NCI-H1105 treated with DMSO at 0.1 percent for 48 hours (cell line): ENCODE data around the gene MTURN.
A peak's percentile ranks its signal among the peaks of the same experiment; 100 is the strongest.

Source experiments
- DNase-seq: peaks from one replicate; lab custom pipeline; 2025; lab: John Stamatoyannopoulos, UW

The MTURN gene

DNA sequence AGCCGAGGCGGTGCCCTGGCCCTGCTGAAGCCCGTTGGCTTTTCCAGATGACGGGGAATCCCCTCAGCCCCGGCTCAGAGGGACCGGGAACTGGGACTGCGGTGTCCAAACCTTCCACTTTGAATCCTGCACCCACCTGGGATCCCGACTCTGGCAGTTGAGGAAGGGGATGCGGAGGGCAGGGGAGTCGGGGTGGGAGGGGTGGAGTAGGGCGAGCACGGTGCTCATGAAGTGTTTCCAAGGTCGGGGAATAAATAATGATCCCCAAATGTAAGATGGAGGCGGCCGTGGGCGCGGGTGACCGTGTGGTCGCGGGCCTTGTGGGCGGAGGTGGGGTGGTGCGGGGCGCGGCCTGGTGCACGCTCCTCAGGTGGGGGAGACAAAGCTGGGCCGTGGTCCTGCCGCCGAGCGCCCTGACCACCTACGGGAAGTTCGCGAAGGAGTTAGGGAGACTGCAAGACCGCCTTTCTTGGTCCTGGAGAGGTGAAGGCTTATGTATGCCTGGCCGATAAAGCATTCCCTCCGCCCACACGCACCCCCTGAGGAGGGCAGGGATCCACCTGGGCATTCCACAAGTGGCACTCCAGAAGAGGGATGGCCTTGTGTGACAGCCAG lies 1.4 kb downstream of the MTURN start:
- DNase-seq: no peak

DNA sequence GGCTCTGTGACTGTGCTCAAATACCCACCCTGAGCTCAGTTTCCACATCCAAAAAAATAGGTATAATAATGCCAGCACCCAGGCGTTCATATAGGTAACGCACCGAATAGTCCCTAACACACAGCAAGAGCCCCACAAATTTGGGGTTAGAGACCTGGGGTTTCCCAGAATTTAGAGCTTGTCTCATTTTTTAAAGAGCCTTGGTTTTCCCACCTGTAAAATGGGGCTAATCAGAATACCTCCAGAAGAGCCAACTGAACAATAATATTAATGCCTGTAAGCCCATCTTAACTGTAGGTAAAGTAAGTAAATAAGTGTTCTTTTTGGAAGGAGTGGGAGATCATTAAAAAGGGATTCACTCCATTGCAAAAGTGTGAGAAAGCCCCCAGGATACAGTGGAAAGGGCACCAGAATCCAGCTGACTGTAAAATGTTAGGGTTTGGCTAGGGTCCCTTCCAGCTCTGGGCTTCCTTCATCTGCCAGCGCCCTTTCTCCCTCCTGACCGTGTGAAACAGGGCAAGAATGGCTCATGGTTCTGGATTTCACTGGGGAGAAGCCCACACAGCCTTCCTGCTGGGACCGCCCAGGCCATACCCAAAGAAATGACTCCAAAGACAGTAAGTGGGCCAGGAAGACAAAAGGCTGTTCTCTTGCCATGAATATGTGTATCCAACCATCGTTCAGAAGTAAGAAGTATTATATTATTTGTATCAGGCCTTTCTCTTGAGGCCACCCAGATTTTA lies 2.1 kb downstream of the MTURN start:
- DNase-seq: no peak

DNA sequence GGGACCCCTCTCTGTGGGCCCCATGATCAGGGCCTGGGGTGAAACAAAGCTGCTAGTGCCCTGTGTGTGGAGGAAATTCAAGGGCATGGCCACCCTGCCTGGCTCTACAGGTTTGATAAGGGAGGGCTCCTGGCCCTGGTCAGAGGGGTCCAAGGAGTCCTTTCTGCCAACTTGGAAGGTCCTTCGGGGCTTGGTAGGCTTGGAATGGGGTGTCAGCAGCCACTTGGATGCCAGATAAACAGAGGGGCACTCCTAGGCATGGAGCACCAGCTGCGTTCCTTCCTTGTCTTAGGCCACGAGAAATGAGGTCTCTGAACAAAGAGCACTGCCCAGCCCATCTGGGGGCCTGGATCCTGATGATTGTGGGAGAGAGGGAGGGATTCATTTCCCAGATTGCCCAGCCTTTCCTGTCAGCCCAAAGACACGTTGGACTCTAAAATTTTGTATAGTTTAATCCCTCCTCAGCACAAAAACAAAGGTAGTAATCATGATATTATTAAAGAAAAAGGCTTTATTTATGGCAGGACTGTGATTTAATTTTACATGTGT lies 5.1 kb downstream of the MTURN start:
- DNase-seq: no peak

DNA sequence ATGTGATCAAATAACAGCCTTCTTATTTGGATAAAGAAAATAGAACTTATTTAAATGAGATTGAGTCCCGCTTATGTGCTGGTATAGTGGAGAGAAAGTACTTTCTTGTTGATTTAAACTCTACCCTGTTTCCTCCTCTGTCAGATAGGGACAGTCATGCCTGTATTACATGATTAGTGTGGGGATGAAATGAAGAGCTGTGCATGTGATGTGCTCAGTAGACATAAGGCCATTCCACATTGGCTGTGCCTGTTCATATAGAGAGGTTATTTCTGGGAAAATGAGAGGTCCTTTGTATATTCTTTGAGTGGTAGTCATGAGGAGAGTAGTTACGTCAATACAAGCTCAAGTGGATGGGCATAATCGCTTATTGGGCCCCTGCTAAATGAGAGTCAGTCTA lies 5.7 kb downstream of the MTURN start:
- no peak for DNase-seq

DNA sequence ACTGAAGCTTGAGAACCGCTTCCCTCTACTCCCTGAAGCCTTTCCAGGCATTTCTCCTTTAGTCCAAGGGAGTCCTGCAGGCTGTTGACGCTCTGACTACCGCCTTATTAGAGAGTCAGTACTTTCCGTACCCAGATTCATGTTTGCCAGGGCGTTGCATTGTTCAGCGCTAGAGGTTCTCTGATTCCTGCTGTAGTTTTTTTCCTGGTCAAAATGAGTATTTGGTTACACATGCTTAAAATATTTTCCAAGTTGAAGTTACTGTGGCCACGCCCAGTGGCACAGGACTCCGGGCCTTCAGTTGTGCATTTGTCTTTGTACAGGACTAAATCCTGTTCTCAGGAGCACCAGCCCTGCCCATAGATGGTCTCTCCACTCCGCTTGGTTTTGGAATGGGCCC lies 7.9 kb downstream of the MTURN start:
- peak; percentile 14 for DNase-seq

DNA sequence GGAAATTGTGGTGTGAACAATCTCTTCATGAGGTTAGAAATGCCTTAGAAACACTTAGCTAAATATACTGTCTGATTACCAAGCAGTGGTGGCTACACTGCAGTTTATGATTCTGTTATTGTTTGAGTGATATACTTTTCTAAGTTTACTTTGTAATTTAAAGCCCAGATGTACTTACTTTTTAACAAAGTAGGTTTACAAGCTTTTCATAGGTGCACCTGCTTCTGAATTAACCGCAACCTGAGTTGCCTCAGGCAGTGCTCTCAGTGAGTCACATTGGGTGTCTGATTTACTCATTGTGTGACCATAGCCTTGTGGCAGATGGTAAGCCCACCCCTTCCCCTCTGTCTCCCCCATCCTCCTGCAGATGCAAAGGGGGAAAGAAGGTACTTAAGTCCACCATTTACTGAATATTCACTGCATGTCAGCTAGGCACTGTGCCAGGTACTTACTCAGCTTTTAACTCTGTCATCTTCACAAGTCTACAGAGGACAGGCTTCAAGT lies 9.0 kb downstream of the MTURN start:
- DNase-seq: peak; percentile 98

DNA sequence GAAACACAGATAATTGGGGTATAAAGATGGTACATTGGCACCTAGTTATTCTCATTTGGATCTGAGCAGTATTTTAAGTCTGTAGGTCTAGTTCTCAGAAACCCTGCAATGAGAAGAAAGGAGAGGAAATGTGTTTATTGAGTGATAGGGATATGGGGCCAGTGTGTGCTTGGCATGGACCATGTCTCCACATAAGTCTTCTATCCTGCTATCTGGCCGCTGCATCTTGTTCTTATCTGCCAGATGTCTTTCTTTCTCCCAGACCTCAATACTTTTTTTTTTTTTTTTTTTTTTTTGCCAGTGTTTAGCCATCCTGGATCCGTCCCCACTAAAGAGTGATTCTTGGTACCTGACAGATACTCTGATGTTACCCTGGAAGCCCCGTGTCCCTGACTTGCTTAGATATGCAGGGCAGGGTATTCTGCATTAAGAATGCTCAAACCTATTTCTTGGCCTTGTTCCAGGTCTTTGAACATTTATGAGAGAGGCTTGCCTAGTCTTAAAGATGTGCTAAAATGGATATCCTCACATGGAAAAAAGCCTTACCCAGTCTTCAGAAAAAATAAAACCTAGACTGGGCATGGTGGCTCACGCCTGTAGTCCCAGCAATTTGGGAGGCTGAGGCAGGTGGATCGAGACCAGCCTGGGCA lies 10.0 kb downstream of the MTURN start:
- peak; percentile 46 for DNase-seq

DNA sequence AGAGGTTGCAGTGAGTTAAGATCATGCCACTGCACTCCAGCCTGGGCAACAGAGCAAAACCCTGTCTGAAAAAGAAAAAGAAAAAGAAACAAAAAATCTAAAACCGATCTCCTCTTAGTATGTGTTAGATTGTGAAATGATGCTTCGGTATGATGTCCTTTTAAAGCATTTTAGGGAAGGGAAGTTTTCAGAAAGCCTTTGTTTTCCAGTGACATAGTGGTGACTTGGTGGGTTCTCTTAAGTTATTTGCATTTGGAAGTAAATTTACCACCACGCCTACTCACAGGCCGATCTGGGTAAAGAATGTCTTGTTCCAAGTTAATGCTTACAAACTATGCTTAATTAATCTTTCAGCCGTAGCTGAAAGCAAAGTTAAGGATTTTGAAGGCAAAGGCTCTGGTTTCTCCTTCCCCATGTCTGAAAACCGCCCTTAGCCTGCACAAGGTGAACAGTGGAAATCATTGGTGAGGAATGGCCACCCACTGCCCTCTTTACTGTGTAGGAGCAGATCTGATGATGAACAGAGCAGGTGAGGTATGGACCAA lies 10.7 kb downstream of the MTURN start:
- DNase-seq: no peak

DNA sequence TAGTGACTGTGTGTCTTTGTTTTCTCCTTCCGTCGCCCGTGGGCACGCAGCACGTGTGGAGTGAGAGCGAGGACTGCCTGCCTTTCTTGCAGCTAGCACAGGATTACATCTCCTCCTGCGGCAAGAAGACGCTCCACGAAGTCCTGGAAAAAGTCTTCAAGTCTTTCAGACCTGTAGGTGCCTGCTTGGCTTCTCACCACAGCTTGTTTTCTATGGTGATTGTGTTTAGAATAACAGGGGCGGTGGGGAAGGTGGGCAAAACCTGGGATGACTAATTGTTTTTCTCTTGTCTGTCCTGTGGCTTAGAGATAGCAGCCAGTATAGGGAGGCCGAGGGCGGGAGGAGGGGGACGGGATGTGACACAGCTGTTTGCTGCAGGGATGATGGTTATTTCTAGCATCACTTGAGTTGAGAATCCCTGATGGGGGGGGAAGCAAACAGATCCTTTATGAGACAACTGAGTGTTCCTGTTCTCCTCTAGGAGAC lies 11.4 kb downstream of the MTURN start:
- DNase-seq: no peak

DNA sequence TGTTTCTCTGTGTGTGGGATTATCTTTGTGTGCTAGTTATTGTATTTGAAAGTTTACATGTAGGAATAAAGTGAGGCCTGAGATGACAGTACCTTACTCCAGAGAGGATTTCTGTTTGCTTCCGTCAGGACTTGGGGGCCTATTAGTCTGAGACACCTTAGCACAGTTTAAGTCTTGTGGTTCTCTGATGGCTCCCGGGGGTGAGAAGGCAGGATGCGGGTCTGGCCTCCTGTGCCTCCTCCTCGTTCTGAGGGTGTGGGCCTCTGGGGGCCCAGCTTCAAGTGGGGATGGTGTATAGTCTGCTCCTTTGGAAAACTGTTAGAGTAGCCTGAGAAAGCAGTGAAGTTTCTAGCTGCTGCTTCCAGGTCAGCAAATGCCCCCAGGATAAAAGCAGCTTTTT lies 12.4 kb downstream of the MTURN start:
- no peak for DNase-seq

DNA sequence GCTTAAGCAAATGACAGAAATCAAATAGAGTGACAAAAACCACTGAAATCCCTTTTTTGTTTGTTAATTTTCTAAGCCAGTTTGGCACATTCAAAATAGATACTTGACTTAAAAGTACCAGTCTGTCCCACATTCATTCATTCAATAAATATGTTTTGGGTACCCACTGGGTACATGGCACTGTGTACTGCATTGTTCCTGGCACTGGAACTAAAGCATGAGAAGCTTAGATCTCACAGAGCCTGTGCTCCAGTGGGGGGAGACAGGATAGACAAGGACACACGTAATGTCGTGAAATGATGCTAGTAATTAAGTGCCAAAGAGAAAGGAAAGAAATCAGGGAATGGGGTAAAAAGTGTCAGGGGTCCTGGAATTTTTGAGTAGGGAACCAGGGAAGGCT lies 13.0 kb downstream of the MTURN start:
- no peak for DNase-seq

DNA sequence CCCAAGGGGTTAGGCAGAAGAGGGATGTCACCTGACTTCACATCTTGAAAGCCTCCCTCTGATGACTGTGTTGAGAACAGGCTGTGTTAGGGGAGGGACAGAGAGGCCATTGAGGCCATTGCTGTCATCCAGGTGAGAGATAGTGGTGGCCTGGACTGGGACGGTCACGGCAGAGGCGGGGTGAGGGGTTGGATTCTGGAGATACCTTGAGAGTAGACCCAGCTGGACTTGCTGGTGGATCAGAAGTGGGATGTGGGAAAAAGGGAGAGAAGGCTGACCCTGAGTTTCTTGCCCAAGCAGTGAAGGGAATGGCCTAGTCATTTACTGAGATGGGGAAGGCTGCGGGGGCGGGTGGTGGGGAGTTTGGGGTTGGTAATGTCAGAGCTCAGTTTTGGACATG lies 13.6 kb downstream of the MTURN start:
- DNase-seq: no peak

DNA sequence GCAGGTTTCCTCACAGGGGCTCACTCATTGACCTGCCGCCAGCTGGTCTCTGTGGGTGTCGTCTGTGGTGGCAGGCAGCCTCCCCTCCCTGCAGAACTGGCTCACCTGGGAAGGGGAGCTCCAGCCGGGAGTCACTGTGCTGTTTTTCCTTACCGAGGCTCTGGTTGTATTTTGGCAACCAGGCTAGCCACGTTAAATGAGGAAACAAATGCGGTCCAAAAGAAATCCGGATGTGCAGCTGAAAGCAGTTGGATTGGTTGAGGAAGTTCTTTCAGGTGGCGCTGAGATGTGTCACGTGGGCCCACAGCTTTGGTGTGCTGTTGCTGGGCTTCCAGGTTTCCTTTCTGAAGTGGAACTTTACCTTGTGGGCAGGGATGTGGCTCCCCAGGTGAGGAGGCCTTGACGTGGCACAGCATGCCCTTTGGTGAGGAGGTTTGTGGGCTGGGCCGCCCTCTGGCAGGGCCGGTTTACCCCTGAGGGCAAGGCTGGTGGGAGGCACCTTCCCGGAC lies 14.2 kb downstream of the MTURN start:
- no peak for DNase-seq

DNA sequence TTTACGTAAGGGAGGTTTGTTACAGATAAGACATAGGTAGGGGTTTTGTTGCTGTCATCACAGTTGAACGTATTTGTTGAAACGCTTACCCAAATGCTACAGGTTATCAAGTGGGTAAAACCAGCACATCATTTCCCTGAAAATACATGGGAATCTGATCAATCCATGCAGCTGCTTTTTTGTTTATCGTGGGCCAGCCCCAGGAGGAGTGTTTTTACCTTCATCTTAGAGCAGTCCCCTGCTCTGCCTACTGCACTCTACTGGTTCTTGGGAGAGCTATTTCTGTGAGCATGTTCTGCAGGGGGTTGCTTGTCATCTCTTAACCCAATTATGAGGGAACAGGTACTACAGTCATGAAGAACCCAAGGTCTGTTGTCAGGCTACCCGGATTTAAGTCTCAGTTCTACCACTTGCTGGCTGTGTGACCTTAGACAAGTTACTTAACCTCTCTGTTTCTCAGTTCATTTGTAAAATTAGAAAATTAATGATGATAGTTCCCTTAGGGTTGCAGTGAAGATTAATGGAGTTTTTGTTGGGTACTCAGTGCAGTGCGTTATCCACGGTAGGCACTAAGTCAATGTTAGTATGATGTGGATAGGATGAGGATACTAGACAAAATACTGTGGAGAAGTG lies 15.0 kb downstream of the MTURN start:
- no peak for DNase-seq

DNA sequence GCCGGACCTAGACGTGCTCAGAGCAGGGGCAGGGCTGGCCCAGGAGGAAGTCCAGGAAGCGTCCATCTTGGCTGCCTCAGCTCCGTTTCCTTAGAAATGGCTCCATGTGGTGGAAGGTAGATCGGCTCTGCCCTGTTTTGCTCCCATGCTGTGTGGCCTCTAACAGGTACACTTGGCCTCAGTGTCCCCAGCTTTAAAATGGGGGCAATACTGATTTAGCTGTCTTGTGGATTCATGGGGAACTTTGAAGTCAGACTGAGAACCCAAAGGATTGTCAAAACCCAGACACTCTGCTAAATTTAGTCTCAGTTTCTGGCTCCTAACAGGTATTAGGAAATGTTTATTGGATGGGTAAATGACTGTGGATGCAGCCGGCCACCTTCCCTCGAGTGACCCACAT lies 15.9 kb downstream of the MTURN start:
- DNase-seq: no peak

DNA sequence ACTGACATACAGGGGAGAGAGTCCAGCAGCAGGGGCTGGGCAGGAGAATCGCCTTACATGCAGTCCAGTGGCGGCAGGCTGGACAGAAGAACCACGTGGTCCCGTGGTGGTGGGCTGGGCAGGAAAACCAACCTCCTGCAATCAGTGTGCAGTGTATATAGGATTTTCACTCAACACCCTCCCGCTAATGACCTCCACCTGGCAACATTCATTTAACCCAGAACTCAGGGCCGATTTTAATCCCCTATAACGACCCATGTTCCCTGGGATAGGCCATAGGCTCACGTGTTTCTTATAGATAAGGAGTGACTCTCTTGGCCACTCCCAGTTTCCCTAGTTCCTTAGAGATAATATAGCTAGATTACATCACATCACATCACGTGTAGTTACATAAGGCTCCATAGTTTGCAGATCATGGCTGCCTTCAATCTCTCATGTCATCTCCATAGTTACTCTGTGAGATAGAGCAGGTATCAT lies 19.4 kb downstream of the MTURN start:
- no peak for DNase-seq

DNA sequence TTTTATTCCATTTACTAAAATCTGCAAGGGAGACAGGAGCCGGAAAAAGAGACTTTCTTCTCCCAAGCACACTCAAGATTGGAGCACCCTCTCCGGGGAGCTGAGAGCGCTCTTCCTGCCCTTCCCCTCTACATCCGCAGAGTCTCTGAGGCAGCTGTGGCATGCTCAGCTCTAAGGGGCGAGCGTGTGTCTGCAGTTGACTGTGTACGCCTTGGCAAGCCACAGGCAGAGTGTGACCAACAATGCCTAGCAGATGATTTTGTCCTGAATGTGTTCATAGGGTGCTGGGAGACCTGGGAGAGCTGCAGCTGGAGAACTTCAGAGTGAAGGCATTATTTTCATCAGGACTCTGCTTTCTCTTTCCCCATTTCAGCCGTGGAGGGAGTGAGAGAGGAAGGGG lies 20.7 kb downstream of the MTURN start:
- no peak for DNase-seq

DNA sequence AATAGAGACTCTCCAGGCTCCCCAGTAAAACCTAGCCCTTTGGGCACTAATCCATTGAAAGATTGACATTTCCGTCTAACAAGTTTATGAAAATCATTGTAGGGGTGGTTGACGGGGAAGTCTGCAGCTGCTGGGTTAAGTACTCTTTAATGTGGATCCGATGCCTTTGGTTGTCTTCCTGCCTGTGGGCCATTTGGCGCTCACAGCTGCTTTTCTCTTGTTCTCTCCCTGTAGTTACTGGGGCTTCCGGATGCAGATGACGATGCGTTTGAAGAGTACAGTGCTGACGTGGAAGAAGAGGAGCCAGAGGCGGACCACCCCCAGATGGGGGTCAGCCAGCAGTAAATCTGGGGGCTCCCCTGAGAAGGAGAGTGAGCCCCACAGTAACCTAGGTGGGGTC lies 22.4 kb downstream of the MTURN start:
- DNase-seq: no peak

DNA sequence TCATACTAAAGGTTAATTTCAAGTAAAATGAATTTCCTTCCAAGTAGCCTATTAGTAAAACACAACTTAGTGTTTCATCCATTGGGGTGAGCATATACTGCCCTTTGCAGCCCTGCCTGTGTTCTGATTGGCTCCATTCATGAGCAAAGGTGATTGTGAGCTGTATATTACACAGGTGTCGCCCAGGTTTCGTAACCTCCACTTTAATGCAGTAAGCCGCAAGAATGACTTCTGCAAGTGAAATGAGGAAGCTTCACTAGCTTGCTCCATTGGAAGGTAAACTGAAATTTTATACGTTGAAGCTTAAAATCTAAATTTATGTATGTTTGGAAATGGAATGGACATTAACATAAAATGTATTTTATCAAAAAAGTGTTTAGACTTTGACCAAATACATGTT lies 24.4 kb downstream of the MTURN start:
- no peak for DNase-seq

DNA sequence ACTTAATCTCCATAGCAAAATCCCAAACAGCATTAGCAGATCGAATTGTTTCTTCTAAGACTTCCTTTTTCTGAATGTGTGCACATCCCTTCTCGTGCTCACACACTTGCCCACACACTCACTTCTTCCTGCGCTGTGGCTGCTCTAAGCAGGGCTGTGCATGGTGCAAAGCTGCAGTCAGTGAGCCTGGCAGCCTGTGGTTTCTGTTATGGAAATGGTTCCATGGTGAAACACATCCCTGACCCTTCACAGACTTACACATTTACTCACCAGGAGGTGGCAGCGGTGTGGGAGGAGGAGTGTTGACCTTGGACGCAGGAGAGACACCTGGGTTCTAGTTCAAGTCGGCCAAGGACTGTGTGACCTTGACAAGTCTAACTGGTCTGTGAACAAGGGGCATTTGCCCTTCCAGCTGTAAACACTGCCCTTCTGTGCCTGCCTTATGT lies 24.9 kb downstream of the MTURN start:
- peak; percentile 18 for DNase-seq

DNA sequence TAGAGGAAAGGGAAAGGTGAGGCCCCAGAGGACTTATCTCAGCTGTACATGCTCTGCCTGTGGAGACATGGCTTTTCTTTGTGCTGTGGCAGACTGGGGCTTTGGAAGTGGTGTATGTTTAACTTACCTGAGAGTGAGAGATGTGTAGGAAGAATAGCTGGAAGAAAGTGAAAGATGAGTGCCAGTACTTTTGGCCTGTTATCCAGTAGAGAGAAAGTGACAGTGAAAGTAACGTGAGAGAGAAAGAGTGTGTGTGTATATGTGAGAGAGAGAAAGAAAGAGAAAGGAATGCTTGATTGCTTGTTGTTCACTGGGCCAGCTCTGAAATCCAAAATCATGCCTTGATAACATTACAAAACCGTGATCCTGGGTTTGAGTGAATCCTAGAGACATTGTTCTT lies 25.5 kb downstream of the MTURN start:
- no peak for DNase-seq

DNA sequence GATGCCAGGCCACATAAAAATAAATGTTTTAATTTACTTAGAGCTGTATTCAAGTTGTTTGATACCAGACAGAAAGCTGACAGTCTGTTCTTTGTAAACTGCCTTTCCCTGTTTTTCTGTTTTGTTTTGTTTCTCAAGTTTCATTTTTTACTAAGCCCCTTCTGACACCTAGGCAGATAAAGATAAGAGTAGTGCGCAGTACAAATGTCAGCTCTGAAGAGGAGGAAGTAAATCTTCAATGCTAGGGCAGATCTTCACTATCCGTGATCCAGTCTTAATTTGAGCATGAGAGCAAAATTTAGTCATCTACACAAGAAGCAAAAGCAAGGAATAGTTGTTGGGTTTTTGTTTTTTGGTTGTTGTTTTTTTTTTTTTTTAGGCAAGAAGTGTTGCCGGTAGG lies 27.3 kb downstream of the MTURN start:
- DNase-seq: no peak
